GM23338 (cell line): ENCODE measurements around the gene EML4. TPM values are rescaled to one million over a fixed set of nuclear protein-coding genes. Genes with fewer than 3 reads are reported as not detected.

ENCODE experiments used
- ATAC-seq: fragments of 200-7000 bp; cut with Tn5 transposase; 3 replicates; pipeline ENCODE4 v1.9.1; 2020
- DNase-seq: peaks from one replicate; pipeline ENCODE4 v3.0.0-alpha.2; 2015; ENCODE audit warnings: low spot score
- H2AFZ ChIP-seq: fragments of 200-600 bp; sonication (generic); 2 replicates; pipeline ENCODE4 v1.8.0; 2016; ENCODE audit warnings: antibody characterized with exemption, mild to moderate bottlenecking, moderate library complexity
- H3F3A ChIP-seq: fragments of 200-600 bp; sonication (generic); replicated peaks from 2 replicates; pipeline ENCODE4 v1.8.0; 2017; ENCODE audit warnings: antibody characterized with exemption, mixed run types, low read depth
- H3K27ac ChIP-seq: fragments of 200-600 bp; sonication (generic); 2 replicates; pipeline ENCODE4 v1.6.1; 2016; ENCODE audit warnings: low read depth
- H3K27me3 ChIP-seq: fragments of 200-600 bp; sonication (generic); 2 replicates; pipeline ENCODE4 v1.8.0; 2016; ENCODE audit warnings: mild to moderate bottlenecking, mixed run types, moderate library complexity; ENCODE audit not compliant: insufficient read depth
- H3K36me3 ChIP-seq: fragments of 200-600 bp; sonication (generic); 2 replicates; pipeline ENCODE4 v1.8.0; 2016; ENCODE audit warnings: mild to moderate bottlenecking; ENCODE audit not compliant: insufficient read depth
- H3K4me1 ChIP-seq: fragments of 200-600 bp; sonication (generic); 2 replicates; pipeline ENCODE4 v1.8.0; 2016; ENCODE audit warnings: mild to moderate bottlenecking, moderate library complexity; ENCODE audit not compliant: insufficient read depth
- H3K4me2 ChIP-seq: fragments of 200-600 bp; sonication (generic); 2 replicates; pipeline ENCODE4 v1.7.1; 2017; ENCODE audit warnings: mixed run types
- H3K4me3 ChIP-seq: fragments of 200-600 bp; sonication (generic); 2 replicates; pipeline ENCODE4 v1.6.1; 2016; ENCODE audit warnings: mixed run types
- H3K79me2 ChIP-seq: fragments of 200-600 bp; sonication (generic); replicated peaks from 2 replicates; pipeline ENCODE4 v1.8.0; 2017; ENCODE audit warnings: mild to moderate bottlenecking; ENCODE audit not compliant: insufficient read depth
- H3K9me2 ChIP-seq: fragments of 200-600 bp; sonication (generic); 2 replicates; pipeline ENCODE4 v1.8.0; 2017; ENCODE audit not compliant: insufficient read depth
- H4K20me1 ChIP-seq: fragments of 200-600 bp; sonication (generic); replicated peaks from 2 replicates; pipeline ENCODE4 v1.8.0; 2017; ENCODE audit warnings: mild to moderate bottlenecking; ENCODE audit not compliant: insufficient read depth
- H3K27ac Mint-ChIP-seq: 2 replicates; pipeline ENCODE4 v1.8.0; 2020; ENCODE audit warnings: inconsistent platforms, mild to moderate bottlenecking, moderate library complexity, mixed read lengths
- H3K27me3 Mint-ChIP-seq: 3 replicates; pipeline ENCODE4 v1.8.0; 2022; ENCODE audit warnings: low read depth, mild to moderate bottlenecking, moderate library complexity, mixed read lengths, inconsistent platforms; ENCODE audit not compliant: insufficient read depth, poor library complexity
- H3K36me3 Mint-ChIP-seq: 3 replicates; pipeline ENCODE4 v1.8.0; 2021; ENCODE audit warnings: low read depth, mild to moderate bottlenecking, inconsistent platforms, moderate library complexity, mixed read lengths
- H3K4me1 Mint-ChIP-seq: 3 replicates; pipeline ENCODE4 v1.8.0; 2020; ENCODE audit warnings: mild to moderate bottlenecking, inconsistent platforms, mixed read lengths
- H3K4me3 Mint-ChIP-seq: 3 replicates; pipeline ENCODE4 v1.8.0; 2021; ENCODE audit warnings: moderate library complexity, mild to moderate bottlenecking, inconsistent platforms, mixed read lengths
- H3K9me3 Mint-ChIP-seq: 3 replicates; pipeline ENCODE4 v1.8.0; 2020; ENCODE audit warnings: moderate library complexity, mild to moderate bottlenecking, inconsistent platforms, mixed read lengths
- CREB1 ChIP-seq: fragments of 250-450 bp; sonication (Bioruptor Pico); IDR thresholded peaks from 2 replicates; pipeline ENCODE4 v1.5.0; 2020; ENCODE audit warnings: low read depth, mild to moderate bottlenecking, moderate library complexity
- CTCF ChIP-seq, 2 experiments: fragments of 200-600 bp in 1 of 2; sonication (generic) in 1 of 2; conservative IDR thresholded peaks; 2 replicates each; pipeline versions ENCODE4 v1.5.1 to v1.6.1; 2016 to 2017; ENCODE audit warnings: antibody characterized with exemption in 2 of 2, low read depth in 2 of 2, mild to moderate bottlenecking in 2 of 2, moderate library complexity in 1 of 2
- EZH2phosphoT487 ChIP-seq: fragments of 200-600 bp; sonication (generic); IDR thresholded peaks from one replicate; pipeline ENCODE4 v1.8.1; 2018; ENCODE audit warnings: antibody characterized with exemption; ENCODE audit not compliant: unreplicated experiment
- NANOG ChIP-seq: IDR thresholded peaks from 2 replicates; pipeline ENCODE4 v1.6.1; 2016; ENCODE audit warnings: antibody characterized with exemption, borderline replicate concordance
- REST ChIP-seq: IDR thresholded peaks from one replicate; pipeline ENCODE4 v1.6.1; 2018; ENCODE audit warnings: antibody characterized with exemption; ENCODE audit not compliant: unreplicated experiment
- STAT1 ChIP-seq: IDR thresholded peaks from one replicate; pipeline ENCODE4 v1.6.1; 2016; ENCODE audit warnings: antibody characterized with exemption; ENCODE audit not compliant: unreplicated experiment
- ZNF331 ChIP-seq: fragments of 250-450 bp; sonication (Bioruptor Pico); IDR thresholded peaks from 2 replicates; pipeline ENCODE4 v1.5.0; 2020; ENCODE audit warnings: low read depth, mild to moderate bottlenecking, moderate library complexity
- ZNF462 ChIP-seq: fragments of 250-450 bp; sonication (Bioruptor Pico); IDR thresholded peaks from 2 replicates; pipeline ENCODE4 v1.5.0; 2020; ENCODE audit warnings: mild to moderate bottlenecking, moderate library complexity
- polyA plus RNA-seq: library from polyadenylated mRNA; unstranded; fragments of >200 nt; fragmentation: Nextera tagmentation; extraction: Ambion mirVana; gene quantifications from 2 replicates; pipeline ENCODE4 v1.2.1, GENCODE V29; 2016
- total RNA-seq: library from RNA; depleted of rRNA; stranded (reverse); fragments of >200 nt; shearing (Covaris generic); gene quantifications from 2 replicates; pipeline ENCODE4 v1.2.3, GENCODE V29; 2014

The EML4 gene
- total and polyA plus RNA-seq, 2 experiments from 2014 or later: 65.3 to 115 TPM

GRCh38 chr2:42127425-42128424 is 41.4 kb upstream of the EML4 start:
- Mint-ChIP-seq H3K4me3 (no peak overlapping the region), H3K36me3 (no peaks in the 10 kb centered on the region), H3K27ac (no peak overlapping the region), H3K27me3 (peaks cover 3% of the 10 kb centered on the region), H3K4me1 (peaks cover 37% of the 10 kb centered on the region), H3K9me3 (no peaks in the 10 kb centered on the region)
- H2AFZ ChIP-seq: peak overlapping the region; percentile 66
- no peak overlapping the region for H3K27ac ChIP-seq
- DNase-seq (no peak), ATAC-seq (peak; percentile 23; the same call in 2 of the 3 replicates)
- H4K20me1 ChIP-seq: no peaks in the 10 kb centered on the region
- no peaks in the 10 kb centered on the region for H3K36me3 ChIP-seq
- peaks cover 26% of the 10 kb centered on the region for H3K4me1 ChIP-seq
- H3K27me3 ChIP-seq: no peaks in the 10 kb centered on the region
- no peaks in the 10 kb centered on the region; the same call in 1 of the 2 replicates for H3F3A ChIP-seq
- TF ChIP-seq CTCF (conservative IDR thresholded peaks at IDR 0.05; ENCODE audit: low read depth in 2 of 2) (no peak), EZH2phosphoT487 (no peak), REST (no peak), ZNF462 (CRISPR knock-in tag) (no peak), STAT1 (no peak), CREB1 (CRISPR knock-in tag) (no peak), ZNF331 (CRISPR knock-in tag) (no peak), NANOG (no peak)
- H3K4me2 ChIP-seq: no peak overlapping the region
- H3K79me2 ChIP-seq: no peaks in the 10 kb centered on the region
- no peaks in the 10 kb centered on the region for H3K9me2 ChIP-seq
- no peak overlapping the region for H3K4me3 ChIP-seq
